Smooth muscle cell (in vitro differentiated cells): ENCODE data around the gene RBMS2. TPM values are rescaled to one million over a fixed set of nuclear protein-coding genes. Genes with fewer than 3 reads are reported as not detected.

Experiments
- DNase-seq: peaks from one replicate; lab custom pipeline; 2025; ENCODE audit not compliant: unreplicated experiment; lab: John Stamatoyannopoulos, UW
- H2AFZ ChIP-seq: fragments of 200-600 bp; sonication (generic); 2 replicates; pipeline ENCODE4 v1.6.0; 2016; ENCODE audit warnings: antibody characterized with exemption, low read depth, mild to moderate bottlenecking
- H3F3A ChIP-seq: fragments of 200-600 bp; sonication (generic); 2 replicates; pipeline ENCODE4 v1.6.0; 2017; ENCODE audit warnings: antibody characterized with exemption, low read depth
- H3K27ac ChIP-seq: fragments of 200-600 bp; sonication (generic); 2 replicates; pipeline ENCODE4 v1.5.1; 2016; ENCODE audit warnings: low read depth, mild to moderate bottlenecking
- H3K27me3 ChIP-seq: fragments of 200-600 bp; sonication (generic); 2 replicates; pipeline ENCODE4 v1.6.1; 2016; ENCODE audit warnings: low read depth, mild to moderate bottlenecking
- H3K36me3 ChIP-seq: fragments of 200-600 bp; sonication (generic); 2 replicates; pipeline ENCODE4 v1.5.1; 2016; ENCODE audit warnings: low read depth
- H3K4me1 ChIP-seq: fragments of 200-600 bp; sonication (generic); 2 replicates; pipeline ENCODE4 v1.5.1; 2016; ENCODE audit warnings: low read depth
- H3K4me2 ChIP-seq: fragments of 200-600 bp; sonication (generic); 2 replicates; pipeline ENCODE4 v1.6.0; 2016; ENCODE audit warnings: mild to moderate bottlenecking
- H3K4me3 ChIP-seq: fragments of 200-600 bp; sonication (generic); 2 replicates; pipeline ENCODE4 v1.5.1; 2016; ENCODE audit warnings: mild to moderate bottlenecking
- H3K79me2 ChIP-seq: fragments of 200-600 bp; sonication (generic); 2 replicates; pipeline ENCODE4 v1.6.0; 2016; ENCODE audit warnings: low read depth, mild to moderate bottlenecking
- H3K9ac ChIP-seq: fragments of 200-600 bp; sonication (generic); 2 replicates; pipeline ENCODE4 v1.6.0; 2016; ENCODE audit warnings: low read depth
- H3K9me3 ChIP-seq: fragments of 200-600 bp; sonication (generic); replicated peaks from 2 replicates; pipeline ENCODE4 v1.5.1; 2016; ENCODE audit warnings: low read depth
- H4K20me1 ChIP-seq: fragments of 200-600 bp; sonication (generic); 2 replicates; pipeline ENCODE4 v1.6.0; 2016; ENCODE audit warnings: low read depth
- CTCF ChIP-seq: fragments of 200-600 bp; sonication (generic); IDR thresholded peaks from 2 replicates; pipeline ENCODE4 v1.5.1; 2017; ENCODE audit warnings: borderline replicate concordance, mild to moderate bottlenecking, antibody characterized with exemption; ENCODE audit not compliant: insufficient read depth, poor library complexity, severe bottlenecking
- WGBS: methylation state at CpG from one replicate; pipeline ENCODE4 v1.1.7; 2016; ENCODE audit warnings: low lambda C conversion rate; 5-methylcytosine and 5-hydroxymethylcytosine counted together
- polyA plus RNA-seq: library from polyadenylated mRNA; unstranded; fragments of >200 nt; fragmentation: Nextera tagmentation; extraction: Ambion mirVana; gene quantifications from 2 replicates; pipeline ENCODE4 v1.2.1, GENCODE V29; 2016
- total RNA-seq: library from RNA; depleted of rRNA; stranded (reverse); fragments of >200 nt; gene quantifications from 2 replicates; pipeline ENCODE4 v1.2.3, GENCODE V29; 2014

The RBMS2 gene
- total and polyA plus RNA-seq, 2 experiments from 2014 or later: 16.8 to 20.6 TPM

DNA sequence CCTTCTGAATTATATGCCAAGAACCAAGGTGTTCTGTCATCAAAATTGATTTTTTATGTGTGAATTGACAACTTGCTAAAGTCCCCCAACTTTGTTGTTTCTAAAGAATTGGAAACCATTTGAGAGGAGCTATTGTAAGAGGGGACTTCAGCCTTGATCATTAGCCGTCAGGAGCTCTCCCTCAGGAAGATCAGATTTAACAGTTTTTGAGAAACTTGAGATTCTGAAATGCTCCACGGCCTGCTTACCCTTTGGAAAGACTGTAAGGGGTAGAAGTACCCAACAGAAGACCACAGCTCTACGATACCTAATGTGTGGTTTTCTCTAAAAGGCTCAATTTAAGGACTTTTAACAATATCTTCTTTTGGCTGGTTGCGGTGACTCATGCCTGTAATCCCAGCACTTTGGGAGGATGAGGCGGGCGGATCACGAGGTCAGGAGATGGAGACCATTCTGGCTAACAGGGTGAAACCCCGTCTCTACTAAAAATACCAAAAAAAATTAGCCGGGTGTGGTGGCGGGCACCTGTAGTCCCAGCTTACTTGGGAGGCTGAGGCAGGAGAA is 57.4 kb downstream of the RBMS2 start:
- 72% methylated on average over 10 of the region's 10 CpGs for WGBS
- no peaks in the 10 kb centered on the region for H3F3A ChIP-seq
- H3K4me2 ChIP-seq: no peak overlapping the region
- H3K79me2 ChIP-seq: no peaks in the 10 kb centered on the region
- H3K27ac ChIP-seq: no peak overlapping the region
- no peaks in the 10 kb centered on the region for H3K4me1 ChIP-seq
- H3K4me3 ChIP-seq: no peak overlapping the region
- H2AFZ ChIP-seq: no peak overlapping the region
- DNase-seq: no peak
- no peaks in the 10 kb centered on the region for H4K20me1 ChIP-seq
- H3K9me3 ChIP-seq: no peaks in the 10 kb centered on the region
- H3K9ac ChIP-seq: no peak overlapping the region
- H3K36me3 ChIP-seq: no peaks in the 10 kb centered on the region
- no peaks in the 10 kb centered on the region for H3K27me3 ChIP-seq
- no peak for TF ChIP-seq CTCF

DNA sequence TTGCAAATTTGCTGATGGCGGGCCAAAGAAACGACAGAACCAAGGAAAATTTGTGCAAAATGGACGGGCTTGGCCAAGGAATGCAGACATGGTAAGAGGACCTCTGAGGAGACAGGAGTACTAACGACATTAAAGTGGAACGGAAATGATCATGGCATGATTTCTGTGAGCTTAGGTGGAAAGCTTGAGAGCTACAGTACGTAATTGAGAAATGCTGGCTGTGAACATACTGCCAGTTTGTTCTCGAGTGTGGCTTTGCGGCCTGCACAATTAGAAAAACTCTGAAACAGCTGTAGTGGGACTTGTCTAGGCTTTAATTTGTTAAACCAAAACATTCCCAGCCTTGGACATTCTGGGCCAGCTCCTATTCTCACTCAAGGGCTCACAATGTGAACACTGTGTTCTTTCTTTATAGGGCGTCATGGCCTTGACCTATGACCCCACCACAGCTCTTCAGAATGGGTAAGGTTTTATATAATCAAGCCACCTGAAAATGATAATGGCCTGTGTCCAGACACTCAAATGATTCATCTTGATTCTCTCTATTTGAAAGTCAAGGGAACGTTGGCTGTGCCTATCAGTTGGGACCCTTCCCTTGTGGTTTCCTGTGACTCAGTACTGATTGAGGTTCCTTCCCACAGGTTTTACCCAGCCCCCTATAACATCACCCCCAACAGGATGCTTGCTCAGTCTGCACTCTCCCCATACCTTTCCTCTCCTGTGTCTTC is 60.0 kb downstream of the RBMS2 start:
- TF ChIP-seq CTCF: no peak
- Histone ChIP-seq H3K4me2 (no peak overlapping the region), H2AFZ (no peak overlapping the region)

DNA sequence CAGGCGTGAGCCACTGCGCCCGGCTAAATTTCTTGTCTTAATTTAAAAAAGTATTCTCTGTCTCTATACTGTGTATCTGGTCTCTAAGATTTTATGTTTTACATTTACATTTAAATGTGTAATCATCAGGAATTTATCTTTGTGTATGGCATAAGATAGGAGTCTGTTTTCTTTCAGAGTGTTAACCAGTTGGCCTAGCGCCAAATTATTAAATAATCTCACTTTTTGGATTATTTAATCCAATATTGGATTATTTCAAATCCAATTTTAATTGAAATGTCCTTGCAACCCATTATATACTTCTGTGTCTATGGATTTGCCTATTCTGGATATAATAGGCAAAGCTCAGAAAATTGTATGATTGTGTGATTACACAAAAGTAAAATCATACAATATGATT is 63.5 kb downstream of the RBMS2 start:
- Histone ChIP-seq H3K9ac (no peak overlapping the region), H3K4me1 (no peaks in the 10 kb centered on the region), H3K27me3 (no peaks in the 10 kb centered on the region), H3K27ac (no peak overlapping the region), H3K4me2 (no peak overlapping the region), H3K4me3 (no peak overlapping the region), H3F3A (no peaks in the 10 kb centered on the region), H2AFZ (no peak overlapping the region), H3K36me3 (peaks cover 19% of the 10 kb centered on the region), H3K9me3 (no peaks in the 10 kb centered on the region), H4K20me1 (no peaks in the 10 kb centered on the region), H3K79me2 (no peaks in the 10 kb centered on the region)
- no peak for DNase-seq
- 97% methylated on average over 4 of the region's 4 CpGs for WGBS
- TF ChIP-seq CTCF: no peak

More for the DNA sequence above, 60.0 kb downstream of the RBMS2 start:
- Histone ChIP-seq H3K36me3 (no peaks in the 10 kb centered on the region), H3K27ac (no peak overlapping the region), H3F3A (no peaks in the 10 kb centered on the region), H3K4me1 (no peaks in the 10 kb centered on the region), H3K9ac (no peak overlapping the region), H3K9me3 (no peaks in the 10 kb centered on the region), H3K79me2 (no peaks in the 10 kb centered on the region), H3K4me3 (no peak overlapping the region), H3K27me3 (no peaks in the 10 kb centered on the region), H4K20me1 (no peaks in the 10 kb centered on the region)
- WGBS: 90% methylated on average over 10 of the region's 10 CpGs
- no peak for DNase-seq

- H3K9ac ChIP-seq: no peak overlapping the region
- no peaks in the 10 kb centered on the region for H3F3A ChIP-seq
- H3K36me3 ChIP-seq: peaks cover 19% of the 10 kb centered on the region
- H3K4me2 ChIP-seq: no peak overlapping the region
- TF ChIP-seq CTCF: no peak
- 93% methylated on average over 1 of the region's 1 CpG for WGBS
- H3K9me3 ChIP-seq: no peaks in the 10 kb centered on the region
- no peaks in the 10 kb centered on the region for H3K79me2 ChIP-seq
- no peaks in the 10 kb centered on the region for H3K4me1 ChIP-seq
- H3K27me3 ChIP-seq: no peaks in the 10 kb centered on the region
- no peak for DNase-seq
- no peak overlapping the region for H3K27ac ChIP-seq
- H2AFZ ChIP-seq: no peak overlapping the region
- H3K4me3 ChIP-seq: no peak overlapping the region
- peaks cover 4% of the 10 kb centered on the region for H4K20me1 ChIP-seq
Measured at GRCh38 chr12:56589783-56590182, 68.2 kb downstream of the RBMS2 start.
